Islet of Langerhans (tissue), 1 donor: ENCODE results near the gene OR8B4.
A peak's percentile ranks its signal among the peaks of the same experiment; 100 is the strongest.
"Not testable (repeated sequence)": the region's sequence is repeated elsewhere in the genome, so short reads cannot be mapped to it uniquely, and the experiment has no call there.

ENCODE experiments used
- FAIRE-seq: peaks from one replicate; lab custom pipeline; 2011; peaks lifted over from hg19 to GRCh38; lab: Jason Lieb, UNC

Gene OR8B4

GRCh38 chr11:124424384-124424921 is at the start of gene OR8B4:
TSS of gene OR8B4 (minus strand) at chr11:124424871. CDS start at chr11:124424871, 0 bp downstream.
- no peak for FAIRE-seq

DNA sequence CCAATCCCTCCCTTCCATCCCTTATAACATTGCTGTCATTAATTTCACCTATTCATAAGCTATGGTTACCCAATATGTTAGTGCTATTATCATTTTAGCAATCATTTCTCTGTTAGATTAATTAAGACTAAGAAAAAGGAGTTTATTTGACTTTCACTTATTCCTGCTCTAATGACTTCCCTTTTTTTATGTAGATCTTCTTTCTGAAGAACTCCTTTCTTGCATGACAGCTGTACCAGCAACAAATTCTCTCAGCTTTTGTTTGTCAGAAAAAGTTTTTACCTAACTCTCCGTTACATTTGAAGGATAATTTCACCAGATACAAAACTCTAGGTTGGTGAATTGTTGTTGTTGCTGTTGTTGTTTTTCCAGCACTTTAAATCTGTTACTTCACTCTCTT is 49.4 kb upstream of the OR8B4 start:
- no peak for FAIRE-seq

DNA sequence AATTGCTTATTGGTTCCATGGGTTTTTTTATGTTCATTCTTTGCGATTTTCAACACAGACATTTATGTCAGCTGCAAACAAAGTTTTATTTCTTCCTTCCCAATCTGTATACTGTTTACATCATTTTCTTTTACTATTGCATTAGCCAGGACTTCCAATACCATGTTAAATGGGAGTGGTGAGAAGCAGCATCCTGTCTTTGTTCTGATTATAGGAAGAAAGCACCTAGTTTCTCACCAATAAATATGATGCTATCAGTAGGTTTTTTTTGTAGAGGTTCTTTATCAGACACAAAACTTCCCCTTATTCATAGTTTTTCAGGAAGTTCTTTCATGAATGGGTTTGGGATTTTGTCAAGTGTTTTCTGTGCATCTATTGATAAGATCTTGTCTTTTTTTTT is 48.8 kb upstream of the OR8B4 start:
- no peak for FAIRE-seq

DNA sequence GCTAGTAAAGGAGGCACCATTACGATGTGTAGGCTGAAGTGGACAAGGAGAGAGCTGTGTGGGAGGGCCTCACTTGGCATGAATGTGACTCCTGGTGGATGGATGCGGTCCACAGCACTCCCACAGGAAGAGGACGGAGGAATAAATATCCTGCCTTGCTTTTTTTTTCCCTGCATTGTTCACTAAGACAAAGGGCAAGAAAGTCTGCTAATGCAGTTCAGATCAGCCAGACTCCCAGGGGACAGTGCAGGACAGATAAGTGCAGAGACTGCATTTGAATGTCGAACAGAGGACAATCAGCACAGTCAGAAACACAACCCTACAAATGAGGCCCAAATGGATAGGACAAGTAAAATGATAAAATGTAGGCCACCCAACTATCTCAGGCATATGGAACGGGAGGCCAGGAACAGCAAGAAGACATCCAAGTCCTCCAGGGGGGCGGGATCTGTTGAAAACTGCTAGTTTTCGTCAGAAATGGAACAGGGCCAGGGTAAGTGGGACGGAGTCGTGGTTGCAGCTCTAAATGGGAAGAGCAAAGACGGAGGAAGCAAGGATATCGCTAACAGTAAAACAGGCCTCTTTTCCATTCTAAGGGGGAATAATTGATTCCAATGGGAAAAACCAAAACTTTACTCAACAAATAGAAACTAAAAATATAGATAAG is 46.0 kb upstream of the OR8B4 start:
- no peak for FAIRE-seq

GRCh38 chr11:124467381-124467927 is 42.8 kb upstream of the OR8B4 start:
- FAIRE-seq, result no peak

- FAIRE-seq, result no peak
These were observed 40.7 kb upstream of the OR8B4 start for GRCh38 chr11:124465368-124465767.

DNA sequence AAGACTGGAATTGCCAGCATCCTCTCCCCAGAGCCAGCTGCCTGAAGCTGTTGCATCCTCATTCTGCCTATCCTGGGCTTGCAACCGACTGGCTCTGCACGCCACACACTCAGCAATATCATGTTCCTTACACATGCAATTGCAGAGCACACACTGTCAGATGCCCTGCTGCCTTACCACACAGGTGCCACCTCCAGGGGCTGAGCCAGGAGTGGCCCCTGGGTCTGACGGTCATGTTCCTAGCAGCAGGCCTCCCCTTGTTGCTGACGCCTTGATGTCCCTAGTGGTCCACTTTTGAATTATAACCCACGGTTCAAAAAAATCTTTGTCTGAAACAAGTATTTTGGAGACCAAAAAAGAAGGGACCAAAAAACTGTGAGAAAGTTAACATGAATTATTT is 39.3 kb upstream of the OR8B4 start:
- no peak for FAIRE-seq

GRCh38 chr11:124463324-124463723 is 38.7 kb upstream of the OR8B4 start:
- no peak for FAIRE-seq

GRCh38 chr11:124460459-124460858 is 35.8 kb upstream of the OR8B4 start:
- FAIRE-seq, result no peak

DNA sequence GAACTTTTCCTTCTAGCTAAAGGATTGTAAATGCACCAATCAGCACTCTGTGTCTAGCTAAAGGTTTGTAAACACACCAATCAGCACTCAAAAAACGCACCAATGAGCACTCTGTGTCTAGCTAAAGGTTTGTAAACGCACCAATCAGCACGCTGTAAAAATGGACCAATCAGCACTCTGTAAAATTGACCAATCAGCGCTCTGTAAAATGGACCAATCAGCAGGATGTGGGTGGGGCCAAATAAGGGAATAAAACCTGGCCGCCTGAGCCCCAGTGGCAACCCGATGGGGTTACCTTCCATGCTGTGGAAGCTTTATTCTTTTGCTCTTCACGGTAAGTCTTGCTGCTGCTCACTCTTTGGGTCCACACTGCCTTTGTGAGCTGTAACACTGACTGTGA is 34.7 kb upstream of the OR8B4 start:
- FAIRE-seq, result not testable (repeated sequence)

- FAIRE-seq, result no peak
These were observed 29.9 kb upstream of the OR8B4 start for GRCh38 chr11:124454552-124454951.

DNA sequence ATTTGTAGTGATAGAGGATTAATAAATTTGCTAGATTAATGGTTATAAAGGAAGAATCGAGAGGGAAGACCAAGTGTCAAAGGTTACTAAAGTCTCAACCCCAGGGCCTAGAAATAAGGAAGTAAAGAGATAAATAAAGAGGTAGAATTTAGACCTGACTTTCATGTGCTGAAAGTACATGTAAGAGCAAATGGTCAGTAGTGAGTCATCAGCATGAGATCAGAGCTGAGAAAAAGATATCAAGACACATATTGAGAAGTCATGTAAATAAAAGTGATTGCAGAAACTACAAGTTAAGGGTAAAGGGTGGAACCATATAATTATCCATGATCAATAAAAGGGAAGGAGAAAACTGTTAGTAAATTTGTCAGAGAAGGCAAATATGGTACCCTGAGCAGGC is 22.2 kb upstream of the OR8B4 start:
- no peak for FAIRE-seq

- no peak for FAIRE-seq
These were observed 21.0 kb upstream of the OR8B4 start, which contains the start of gene OR8B8 for GRCh38 chr11:124445646-124446150. TSS of gene OR8B8 (minus strand) at chr11:124445696. CDS start at chr11:124441085, 4,611 bp downstream.

DNA sequence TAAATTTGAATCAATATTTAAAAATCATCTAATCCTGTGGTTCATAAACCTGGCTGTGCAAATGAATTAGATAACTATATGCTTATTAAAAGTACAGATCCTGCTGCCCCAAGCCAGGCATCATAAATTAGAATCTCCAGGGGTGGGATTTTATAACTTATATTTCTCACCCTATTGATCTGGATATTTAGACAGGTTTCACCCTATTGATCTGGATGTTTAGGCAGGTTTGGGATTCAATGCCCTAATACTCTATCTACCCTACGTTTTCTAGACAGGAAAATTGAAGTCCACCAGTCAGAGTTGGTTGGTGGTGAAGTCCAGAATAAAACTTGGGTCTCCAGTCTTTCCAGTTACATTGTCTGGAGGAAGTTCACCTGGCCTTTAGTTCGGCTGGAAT is 18.2 kb upstream of the OR8B4 start:
- no peak for FAIRE-seq

- no peak for FAIRE-seq
These were observed 17.8 kb upstream of the OR8B4 start for GRCh38 chr11:124442442-124442841.

GRCh38 chr11:124441519-124441918 is 16.8 kb upstream of the OR8B4 start:
- FAIRE-seq, result no peak

GRCh38 chr11:124441081-124441480 is 16.4 kb upstream of the OR8B4 start:
- no peak for FAIRE-seq

- FAIRE-seq, result no peak
These were observed 15.9 kb upstream of the OR8B4 start for GRCh38 chr11:124440608-124441007.

- no peak for FAIRE-seq
These were observed 10.0 kb upstream of the OR8B4 start for GRCh38 chr11:124434699-124435098.

DNA sequence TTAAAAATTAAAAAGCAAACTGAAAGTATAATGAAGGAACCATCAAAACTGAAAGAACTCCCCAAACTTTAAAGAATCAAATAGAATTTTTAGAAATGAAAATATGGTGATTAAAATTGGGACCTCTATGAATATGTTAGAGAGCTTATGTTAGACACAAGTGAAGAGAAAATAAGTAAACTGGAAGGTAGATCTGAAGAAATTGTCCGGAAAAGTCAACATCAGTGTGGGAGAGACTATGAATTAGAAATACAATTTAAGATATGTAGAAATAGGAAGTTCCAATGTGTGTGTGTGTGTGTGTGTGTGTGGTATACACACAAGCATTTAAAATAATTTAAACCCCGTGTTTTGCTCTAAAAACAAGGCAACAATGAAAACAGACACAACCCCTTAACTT is 4.9 kb upstream of the OR8B4 start:
- no peak for FAIRE-seq

DNA sequence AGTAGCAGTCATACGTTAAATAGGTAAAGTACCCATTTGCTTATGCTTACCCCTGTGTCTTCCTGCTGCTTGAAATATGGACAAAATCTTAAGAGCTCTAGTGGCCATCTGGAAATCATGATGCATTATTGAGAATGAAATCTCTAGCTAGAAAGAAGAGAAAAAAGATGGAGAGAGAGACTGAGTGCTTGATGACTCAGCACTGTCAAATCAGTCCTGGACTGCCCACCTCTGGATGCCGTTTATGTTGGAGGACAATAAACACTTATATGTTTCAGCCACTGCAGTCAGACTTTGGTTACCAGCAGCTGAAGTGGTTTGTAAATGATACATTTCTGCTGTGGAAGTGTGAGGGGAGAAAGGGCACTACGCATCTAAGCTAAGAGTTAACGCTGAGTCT is 3.6 kb downstream of the OR8B4 start:
- no peak for FAIRE-seq

- FAIRE-seq, result peak; percentile 84
These were observed 9.2 kb downstream of the OR8B4 start for GRCh38 chr11:124415356-124415923.

- no peak for FAIRE-seq
These were observed 14.8 kb downstream of the OR8B4 start for GRCh38 chr11:124409906-124410305.
